ENCODE data around the gene ATP5ME.
A peak's percentile ranks its signal among the peaks of the same experiment; 100 is the strongest.

Gene ATP5ME

DNA sequence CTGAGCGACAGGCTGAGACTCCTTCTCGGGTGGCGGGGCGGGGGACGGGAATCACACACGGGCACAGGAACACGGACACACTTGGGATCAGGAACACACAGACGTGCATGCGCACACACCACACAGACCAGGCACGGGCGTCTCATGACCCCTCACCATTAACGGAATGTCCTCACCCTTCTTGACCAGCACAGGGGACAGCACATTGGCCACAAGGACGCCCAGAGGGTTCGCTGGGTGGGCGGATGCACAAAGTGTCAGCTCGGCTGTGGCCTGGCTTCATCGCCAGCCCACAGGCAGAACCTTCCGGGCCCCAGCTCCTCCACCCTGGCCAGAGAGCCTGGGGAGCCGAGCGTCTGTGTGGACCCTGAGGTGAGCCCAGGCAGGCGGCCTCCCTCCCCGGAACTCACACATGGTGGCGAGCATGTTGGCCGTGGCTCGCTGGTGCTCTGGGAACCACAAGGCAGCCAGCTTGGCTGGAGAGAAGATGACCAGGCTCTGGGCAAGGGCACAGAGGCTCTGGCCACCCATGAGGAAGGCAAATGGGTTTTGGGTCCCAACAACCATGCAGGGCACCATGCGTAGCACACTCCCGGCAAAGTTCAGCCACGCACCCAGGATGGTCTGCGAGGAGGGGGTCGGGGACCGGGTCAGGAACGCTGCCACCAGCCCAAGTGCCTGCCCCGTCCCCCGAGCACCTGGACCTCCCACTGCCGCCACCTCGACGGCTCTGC lies 11.8 kb upstream of the ATP5ME start:
- no peak overlapping the region for H3K4me3 ChIP-seq (ENCODE audit: severe bottlenecking)
- TF ChIP-seq, protein P1, sequence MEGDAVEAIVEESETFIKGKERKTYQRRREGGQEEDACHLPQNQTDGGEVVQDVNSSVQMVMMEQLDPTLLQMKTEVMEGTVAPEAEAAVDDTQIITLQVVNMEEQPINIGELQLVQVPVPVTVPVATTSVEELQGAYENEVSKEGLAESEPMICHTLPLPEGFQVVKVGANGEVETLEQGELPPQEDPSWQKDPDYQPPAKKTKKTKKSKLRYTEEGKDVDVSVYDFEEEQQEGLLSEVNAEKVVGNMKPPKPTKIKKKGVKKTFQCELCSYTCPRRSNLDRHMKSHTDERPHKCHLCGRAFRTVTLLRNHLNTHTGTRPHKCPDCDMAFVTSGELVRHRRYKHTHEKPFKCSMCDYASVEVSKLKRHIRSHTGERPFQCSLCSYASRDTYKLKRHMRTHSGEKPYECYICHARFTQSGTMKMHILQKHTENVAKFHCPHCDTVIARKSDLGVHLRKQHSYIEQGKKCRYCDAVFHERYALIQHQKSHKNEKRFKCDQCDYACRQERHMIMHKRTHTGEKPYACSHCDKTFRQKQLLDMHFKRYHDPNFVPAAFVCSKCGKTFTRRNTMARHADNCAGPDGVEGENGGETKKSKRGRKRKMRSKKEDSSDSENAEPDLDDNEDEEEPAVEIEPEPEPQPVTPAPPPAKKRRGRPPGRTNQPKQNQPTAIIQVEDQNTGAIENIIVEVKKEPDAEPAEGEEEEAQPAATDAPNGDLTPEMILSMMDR (IDR thresholded peaks at IDR 0.05; ENCODE audit: poor library complexity, severe bottlenecking): no peak
- no peaks in the 10 kb centered on the region for H3K36me3 ChIP-seq (ENCODE audit: low read depth)
- H3K4me1 ChIP-seq (ENCODE audit: insufficient read depth, poor library complexity, severe bottlenecking): peaks cover 12% of the 10 kb centered on the region
- H3K27ac ChIP-seq (ENCODE audit: poor library complexity, severe bottlenecking): no peak overlapping the region
- H3K27me3 ChIP-seq (ENCODE audit: insufficient read depth, poor library complexity, severe bottlenecking): no peaks in the 10 kb centered on the region
- ATAC-seq (ENCODE audit: low read depth) (no peak), DNase-seq (ENCODE audit: low spot score) (peak; percentile 60)
- H3K9me3 ChIP-seq (ENCODE audit: severe bottlenecking): no peaks in the 10 kb centered on the region

DNA sequence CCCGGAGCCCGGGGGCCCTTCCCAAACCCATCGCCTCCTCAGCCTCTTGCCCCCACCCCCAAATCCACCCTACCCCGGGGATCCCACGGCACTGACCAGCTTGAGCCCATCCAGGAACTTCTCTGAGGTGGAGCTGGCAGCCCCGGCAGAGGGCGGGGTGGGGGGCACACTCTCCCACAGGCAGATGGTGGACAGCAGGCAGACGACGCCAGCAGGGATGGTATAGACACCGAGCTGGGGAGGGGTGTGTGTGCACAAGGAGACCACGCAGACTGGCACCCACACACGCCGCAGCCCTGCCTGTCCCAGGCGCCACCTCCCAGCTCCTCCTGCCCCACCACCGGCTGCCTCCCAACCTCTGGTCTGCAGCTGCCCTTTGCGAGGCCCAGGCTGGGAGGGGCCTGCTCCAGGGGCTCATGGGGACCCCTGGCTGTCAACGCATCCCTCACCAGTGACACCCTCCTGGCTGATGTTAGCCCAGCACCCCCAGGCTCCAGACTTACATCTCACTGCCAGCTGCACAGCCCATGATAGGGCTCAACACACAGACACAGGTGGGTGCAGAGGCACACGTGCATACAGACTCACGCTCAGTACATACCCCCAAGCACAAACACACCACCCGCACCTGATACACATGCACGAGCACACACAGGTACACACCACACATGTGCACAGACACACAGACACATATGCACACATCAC lies 10.7 kb upstream of the ATP5ME start:
- no peaks in the 10 kb centered on the region for H3K9me3 ChIP-seq (ENCODE audit: severe bottlenecking)
- TF ChIP-seq, protein P1 (IDR thresholded peaks at IDR 0.05; ENCODE audit: poor library complexity, severe bottlenecking): no peak
- ATAC-seq (ENCODE audit: low read depth): no peak
- no peak overlapping the region for H3K27ac ChIP-seq (ENCODE audit: poor library complexity, severe bottlenecking)
- H3K4me1 ChIP-seq (ENCODE audit: insufficient read depth, poor library complexity, severe bottlenecking): peaks cover 12% of the 10 kb centered on the region
- no peaks in the 10 kb centered on the region for H3K36me3 ChIP-seq (ENCODE audit: low read depth)
- peak; percentile 68 for DNase-seq (ENCODE audit: low spot score)
- no peaks in the 10 kb centered on the region for H3K27me3 ChIP-seq (ENCODE audit: insufficient read depth, poor library complexity, severe bottlenecking)
- no peak overlapping the region for H3K4me3 ChIP-seq (ENCODE audit: severe bottlenecking)

DNA sequence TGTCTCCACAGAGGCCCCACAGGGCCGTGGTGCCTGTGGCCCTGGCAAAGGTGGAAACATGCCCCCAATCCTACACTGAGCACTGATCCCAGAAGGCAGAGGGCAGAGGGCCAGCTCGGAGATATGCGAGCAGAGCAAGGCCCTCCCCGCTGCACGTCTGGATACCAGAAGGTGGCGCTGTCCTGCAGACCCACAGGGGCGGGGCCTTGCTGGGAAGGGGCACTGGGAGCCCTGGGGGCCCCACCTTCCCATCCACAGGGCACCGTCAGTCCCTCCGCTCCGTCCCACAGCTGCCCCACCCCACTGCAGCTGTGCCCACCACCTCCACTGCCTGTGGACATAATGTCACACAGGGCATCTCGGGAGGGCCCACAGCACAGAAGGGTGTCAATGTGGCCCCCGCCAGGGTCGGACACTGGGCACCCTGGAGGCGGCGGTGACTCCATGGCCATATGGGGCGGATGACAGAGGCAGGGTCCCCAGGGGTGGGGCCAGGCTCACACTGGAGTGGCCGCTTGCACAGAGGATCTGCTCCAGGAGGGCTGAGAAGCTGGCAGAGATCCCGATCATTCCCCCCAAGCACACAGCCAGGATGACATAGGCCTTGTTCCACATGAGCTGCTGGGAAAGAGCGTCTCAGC lies 10.0 kb upstream of the ATP5ME start:
- Histone ChIP-seq H3K4me3 (ENCODE audit: severe bottlenecking) (no peak overlapping the region), H3K4me1 (ENCODE audit: insufficient read depth, poor library complexity, severe bottlenecking) (peaks cover 12% of the 10 kb centered on the region), H3K27me3 (ENCODE audit: insufficient read depth, poor library complexity, severe bottlenecking) (no peaks in the 10 kb centered on the region), H3K36me3 (ENCODE audit: low read depth) (no peaks in the 10 kb centered on the region), H3K9me3 (ENCODE audit: severe bottlenecking) (no peaks in the 10 kb centered on the region), H3K27ac (ENCODE audit: poor library complexity, severe bottlenecking) (no peak overlapping the region)
- DNase-seq (ENCODE audit: low spot score) (no peak), ATAC-seq (ENCODE audit: low read depth) (peak; percentile 17; the same call in 1 of the 3 replicates)
- TF ChIP-seq, protein P1 (IDR thresholded peaks at IDR 0.05; ENCODE audit: poor library complexity, severe bottlenecking): peak; percentile 65

DNA sequence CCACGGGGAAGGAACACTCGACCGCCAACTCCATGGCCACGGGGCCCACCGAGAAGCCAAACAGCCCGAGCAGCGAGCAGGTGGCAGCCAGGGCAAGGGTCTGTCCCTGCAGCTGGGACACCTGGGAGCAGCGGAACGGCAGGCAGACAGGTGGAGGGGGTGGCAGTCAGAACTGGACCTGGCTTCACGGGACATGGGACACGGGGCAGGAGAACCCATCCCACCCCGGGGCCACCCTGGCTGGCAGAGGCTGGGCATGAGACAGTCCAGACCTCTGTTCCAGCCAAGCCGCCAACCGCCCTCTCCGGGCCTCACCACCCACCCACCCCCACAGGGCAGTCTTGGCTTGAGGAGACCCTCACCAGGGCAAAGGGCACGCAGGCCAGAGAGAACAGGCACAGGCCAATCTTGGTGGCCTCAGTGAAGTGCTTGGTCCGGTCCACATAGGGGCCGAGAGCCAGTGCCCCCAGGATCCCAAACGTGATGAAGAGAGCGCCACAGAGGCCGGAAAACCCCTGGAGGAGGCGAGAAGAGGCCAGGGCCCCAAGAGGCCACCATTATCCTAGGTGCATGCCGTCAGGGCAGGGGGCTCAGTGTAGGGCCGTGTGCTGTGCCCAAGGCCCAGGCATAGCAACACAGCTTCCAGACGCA lies 9.3 kb upstream of the ATP5ME start:
- Histone ChIP-seq H3K27me3 (ENCODE audit: insufficient read depth, poor library complexity, severe bottlenecking) (no peaks in the 10 kb centered on the region), H3K36me3 (ENCODE audit: low read depth) (no peaks in the 10 kb centered on the region), H3K27ac (ENCODE audit: poor library complexity, severe bottlenecking) (no peak overlapping the region), H3K4me3 (ENCODE audit: severe bottlenecking) (no peak overlapping the region), H3K9me3 (ENCODE audit: severe bottlenecking) (no peaks in the 10 kb centered on the region), H3K4me1 (ENCODE audit: insufficient read depth, poor library complexity, severe bottlenecking) (peaks cover 15% of the 10 kb centered on the region)
- DNase-seq (ENCODE audit: low spot score): no peak
- TF ChIP-seq, protein P1 (IDR thresholded peaks at IDR 0.05; ENCODE audit: poor library complexity, severe bottlenecking): no peak
- no peak for ATAC-seq (ENCODE audit: low read depth)

Data from RWPE2 (cell line).